ENCODE results near the gene SPTBN5.

SPTBN5 gene

GRCh38 chr15:41926185-41927056, 32.6 kb upstream of the SPTBN5 start:
- no peak for DNase-seq

GRCh38 chr15:41925086-41925608, 31.3 kb upstream of the SPTBN5 start:
- no peak for DNase-seq

- DNase-seq: no peak
Observed at GRCh38 chr15:41923401-41923997, 29.6 kb upstream of the SPTBN5 start.

GRCh38 chr15:41922353-41922752, 28.5 kb upstream of the SPTBN5 start:
- DNase-seq: no peak

- no peak for DNase-seq
Observed at GRCh38 chr15:41921639-41922038, 27.8 kb upstream of the SPTBN5 start.

- no peak for DNase-seq
Observed at GRCh38 chr15:41921167-41921566, 27.3 kb upstream of the SPTBN5 start.

- no peak for DNase-seq
Observed at GRCh38 chr15:41919954-41920538, 26.2 kb upstream of the SPTBN5 start.

- DNase-seq: no peak
Observed at GRCh38 chr15:41919201-41919820, 25.5 kb upstream of the SPTBN5 start.

GRCh38 chr15:41918506-41919126, 24.8 kb upstream of the SPTBN5 start:
- DNase-seq: no peak

- DNase-seq: no peak
Observed at GRCh38 chr15:41917767-41918430, 24.0 kb upstream of the SPTBN5 start.

- DNase-seq: no peak
Observed at GRCh38 chr15:41915255-41915994, 21.6 kb upstream of the SPTBN5 start.

- no peak for DNase-seq
Observed at GRCh38 chr15:41914411-41914810, 20.6 kb upstream of the SPTBN5 start.

GRCh38 chr15:41913256-41913655, 19.4 kb upstream of the SPTBN5 start:
- no peak for DNase-seq

- no peak for DNase-seq
Observed at GRCh38 chr15:41911691-41912345, 18.0 kb upstream of the SPTBN5 start.

GRCh38 chr15:41908736-41909461, 15.0 kb upstream of the SPTBN5 start:
- DNase-seq: no peak

GRCh38 chr15:41907141-41907540, 13.3 kb upstream of the SPTBN5 start:
- no peak for DNase-seq

- DNase-seq: no peak
Observed at GRCh38 chr15:41906608-41907007, 12.8 kb upstream of the SPTBN5 start.

GRCh38 chr15:41905036-41905793, 11.4 kb upstream of the SPTBN5 start:
- DNase-seq: no peak

GRCh38 chr15:41904541-41905005, 10.7 kb upstream of the SPTBN5 start:
- DNase-seq: peak; percentile 52

All from COR-L47 (cell line).